ENCODE data around the gene NSF.
"Not testable (repeated sequence)": the region's sequence is repeated elsewhere in the genome, so short reads cannot be mapped to it uniquely, and the experiment has no call there.

DNA sequence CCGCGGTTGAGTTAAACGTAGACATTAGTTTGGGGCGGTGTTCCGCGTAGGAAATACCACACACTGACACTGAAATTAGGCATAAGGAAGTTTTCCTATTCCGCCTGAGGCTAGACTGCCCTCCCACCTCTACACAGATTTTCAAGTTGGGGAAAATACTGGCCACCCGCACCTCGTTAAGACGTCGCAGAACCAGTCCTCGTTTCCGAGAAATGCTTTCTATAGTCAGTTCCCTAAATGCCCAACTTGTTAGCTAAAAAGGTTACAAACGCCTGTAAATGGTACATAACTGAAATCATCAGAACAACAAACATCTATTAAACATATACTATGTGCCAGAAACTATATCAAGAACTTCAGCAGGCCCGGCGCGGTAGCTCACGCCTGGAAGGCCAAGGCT, 10.4 kb upstream of the NSF start:
- not testable (repeated sequence) for TF ChIP-seq EZH2 (IDR thresholded peaks at IDR 0.05; ENCODE audit: borderline replicate concordance, low read depth, low read length, poor library complexity, severe bottlenecking)
- TF ChIP-seq, protein P1, sequence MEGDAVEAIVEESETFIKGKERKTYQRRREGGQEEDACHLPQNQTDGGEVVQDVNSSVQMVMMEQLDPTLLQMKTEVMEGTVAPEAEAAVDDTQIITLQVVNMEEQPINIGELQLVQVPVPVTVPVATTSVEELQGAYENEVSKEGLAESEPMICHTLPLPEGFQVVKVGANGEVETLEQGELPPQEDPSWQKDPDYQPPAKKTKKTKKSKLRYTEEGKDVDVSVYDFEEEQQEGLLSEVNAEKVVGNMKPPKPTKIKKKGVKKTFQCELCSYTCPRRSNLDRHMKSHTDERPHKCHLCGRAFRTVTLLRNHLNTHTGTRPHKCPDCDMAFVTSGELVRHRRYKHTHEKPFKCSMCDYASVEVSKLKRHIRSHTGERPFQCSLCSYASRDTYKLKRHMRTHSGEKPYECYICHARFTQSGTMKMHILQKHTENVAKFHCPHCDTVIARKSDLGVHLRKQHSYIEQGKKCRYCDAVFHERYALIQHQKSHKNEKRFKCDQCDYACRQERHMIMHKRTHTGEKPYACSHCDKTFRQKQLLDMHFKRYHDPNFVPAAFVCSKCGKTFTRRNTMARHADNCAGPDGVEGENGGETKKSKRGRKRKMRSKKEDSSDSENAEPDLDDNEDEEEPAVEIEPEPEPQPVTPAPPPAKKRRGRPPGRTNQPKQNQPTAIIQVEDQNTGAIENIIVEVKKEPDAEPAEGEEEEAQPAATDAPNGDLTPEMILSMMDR (conservative IDR thresholded peaks at IDR 0.05; ENCODE audit: low read depth, low read length), result not testable (repeated sequence)

Data from A673 (cell line).